Small intestine (tissue), 7 donors: ENCODE results near the gene TMEM145. TPM values are rescaled to one million over a fixed set of nuclear protein-coding genes. Genes with fewer than 3 reads are reported as not detected.

Experiments
- DNase-seq, 2 donors: peaks; one replicate each; pipeline versions ENCODE4 v3.0.0 to v3.0.0-alpha.2; 2013
- FAIRE-seq: peaks from 2 replicates; lab custom pipeline; 2012; peaks lifted over from hg19 to GRCh38; lab: Jason Lieb, UNC
- H3K27ac ChIP-seq, 3 donors: one replicate each; pipeline ENCODE4 v1.5.1; 2013; ENCODE audit warnings: low read length in 2 of 3, mild to moderate bottlenecking in 2 of 3, control low read depth in 1 of 3, inconsistent platforms in 1 of 3, low read depth in 1 of 3, moderate library complexity in 1 of 3
- H3K27me3 ChIP-seq, 3 donors: one replicate each; pipeline ENCODE4 v1.6.1; 2013; ENCODE audit warnings: low read length in 3 of 3, inconsistent platforms in 1 of 3; ENCODE audit not compliant: control insufficient read depth in 3 of 3, insufficient read depth in 3 of 3
- H3K36me3 ChIP-seq, 3 donors: one replicate each; pipeline ENCODE4 v1.6.1; 2013; ENCODE audit warnings: low read length in 3 of 3, inconsistent platforms in 1 of 3, low read depth in 1 of 3, mild to moderate bottlenecking in 1 of 3, moderate library complexity in 1 of 3; ENCODE audit not compliant: control insufficient read depth in 3 of 3, insufficient read depth in 2 of 3
- H3K4me1 ChIP-seq, 3 donors: one replicate each; pipeline ENCODE4 v1.6.1; 2013; ENCODE audit warnings: low read length in 2 of 3, inconsistent platforms in 1 of 3, low read depth in 1 of 3, mild to moderate bottlenecking in 1 of 3, moderate library complexity in 1 of 3; ENCODE audit not compliant: control insufficient read depth in 3 of 3, insufficient read depth in 2 of 3
- H3K4me3 ChIP-seq, 3 donors: one replicate each; pipeline ENCODE4 v1.5.1; 2013; ENCODE audit warnings: low read length in 3 of 3, control low read depth in 1 of 3, inconsistent platforms in 1 of 3, low read depth in 1 of 3, mild to moderate bottlenecking in 1 of 3, moderate library complexity in 1 of 3
- H3K9me3 ChIP-seq, 2 donors: one replicate each; pipeline ENCODE4 v1.6.1; 2013; ENCODE audit warnings: low read depth in 1 of 2, low read length in 1 of 2; ENCODE audit not compliant: control insufficient read depth in 2 of 2, insufficient read depth in 1 of 2
- WGBS, 3 donors: extraction: QIAGEN DNeasy Blood & Tissue Kit; methylation state at CpG; one replicate each; pipeline ENCODE4 v1.1.7; 2013; 5-methylcytosine and 5-hydroxymethylcytosine counted together
- polyA plus RNA-seq, 4 donors: library from polyadenylated mRNA; stranded (reverse) in 3 of 4; unstranded in 1 of 4; fragments of 200-250 nt in 3 of 4; fragments of 120-200 nt in 1 of 4; gene quantifications; one replicate each; pipeline versions ENCODE4 v1.2.1 to v1.2.3, GENCODE V29; 2013
- donor health status: healthy with polysubstance abuse.
- donor health status: control.
- donor health status: control.
- donor health status: Bipolar disorder and iron deficiency.
- donor health status: healthy.

TMEM145 gene
- polyA plus RNA-seq, 4 donors, result 0.83 to 1.1 TPM; not detected in 2

DNA sequence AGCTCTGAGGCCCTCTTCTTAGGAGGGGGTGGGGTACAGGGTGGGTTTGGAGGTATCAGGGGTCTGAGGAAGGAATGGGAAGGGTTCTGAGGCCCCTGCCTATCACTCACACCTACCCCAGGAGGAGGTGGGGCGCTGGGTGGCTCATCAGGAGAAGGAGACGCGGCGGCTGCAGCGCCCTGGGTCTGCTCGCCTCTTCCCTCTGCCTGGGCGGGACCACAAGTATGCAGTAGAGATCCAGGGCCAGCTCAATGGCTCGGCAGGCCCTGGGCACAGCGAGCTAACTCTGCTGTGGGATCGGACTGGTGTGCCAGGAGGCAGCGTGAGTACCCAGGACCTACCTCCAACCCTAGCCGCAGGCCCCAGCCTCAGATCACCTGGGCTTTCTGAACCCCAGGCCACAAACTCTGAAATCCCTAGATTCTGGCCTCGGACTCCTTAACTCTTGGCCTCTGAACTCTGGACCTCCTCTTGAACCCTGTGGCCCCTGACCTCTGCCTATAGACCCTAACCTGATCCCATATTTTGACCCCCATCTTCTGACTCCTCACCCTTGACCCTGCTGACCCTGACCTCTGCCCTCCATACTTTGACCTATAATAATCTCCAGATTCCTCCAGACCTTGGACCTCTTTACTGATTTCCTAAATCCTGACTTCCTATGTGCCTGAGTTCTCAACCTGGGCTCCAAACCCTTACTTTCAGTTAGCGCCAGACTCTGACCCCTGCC, 36.4 kb downstream of the TMEM145 start:
- no peaks in the 10 kb centered on the region for H3K9me3 ChIP-seq
- DNase-seq (no peak), FAIRE-seq (no peak)
- H3K4me1 ChIP-seq, result no peaks in the 10 kb centered on the region
- no peak overlapping the region for H3K4me3 ChIP-seq
- H3K36me3 ChIP-seq, result peaks cover 0 to 75% (median 2%) of the 10 kb centered on the region in 3 donors
- no peaks in the 10 kb centered on the region for H3K27me3 ChIP-seq
- H3K27ac ChIP-seq, result no peak overlapping the region
- 94 to 96% (median 95%) methylated on average over 12 to 14 of the region's 14 CpGs for WGBS, 3 donors

DNA sequence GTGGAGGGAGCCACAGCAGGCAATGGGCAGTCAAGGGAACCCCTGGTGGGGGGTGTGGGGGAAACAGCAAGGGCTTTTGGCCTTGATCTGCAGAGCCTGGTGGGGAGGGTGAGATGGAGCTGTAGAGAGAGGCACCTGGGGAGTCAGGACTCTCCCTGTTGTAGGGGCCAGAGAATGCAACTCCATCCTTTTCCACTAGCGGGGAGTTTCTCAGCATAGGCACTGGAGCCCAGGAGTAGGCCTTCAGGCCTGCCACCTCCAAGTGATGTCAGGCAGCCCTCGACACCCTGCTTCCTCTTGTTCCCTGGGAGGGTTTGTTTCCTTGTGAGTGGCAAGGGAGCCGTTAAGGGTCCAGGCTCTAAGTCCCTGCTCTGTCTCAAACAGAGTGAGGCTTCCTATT, 37.3 kb downstream of the TMEM145 start:
- FAIRE-seq (no peak), DNase-seq (no peak)
- peaks cover 0 to 75% (median 0%) of the 10 kb centered on the region in 3 donors for H3K36me3 ChIP-seq

DNA sequence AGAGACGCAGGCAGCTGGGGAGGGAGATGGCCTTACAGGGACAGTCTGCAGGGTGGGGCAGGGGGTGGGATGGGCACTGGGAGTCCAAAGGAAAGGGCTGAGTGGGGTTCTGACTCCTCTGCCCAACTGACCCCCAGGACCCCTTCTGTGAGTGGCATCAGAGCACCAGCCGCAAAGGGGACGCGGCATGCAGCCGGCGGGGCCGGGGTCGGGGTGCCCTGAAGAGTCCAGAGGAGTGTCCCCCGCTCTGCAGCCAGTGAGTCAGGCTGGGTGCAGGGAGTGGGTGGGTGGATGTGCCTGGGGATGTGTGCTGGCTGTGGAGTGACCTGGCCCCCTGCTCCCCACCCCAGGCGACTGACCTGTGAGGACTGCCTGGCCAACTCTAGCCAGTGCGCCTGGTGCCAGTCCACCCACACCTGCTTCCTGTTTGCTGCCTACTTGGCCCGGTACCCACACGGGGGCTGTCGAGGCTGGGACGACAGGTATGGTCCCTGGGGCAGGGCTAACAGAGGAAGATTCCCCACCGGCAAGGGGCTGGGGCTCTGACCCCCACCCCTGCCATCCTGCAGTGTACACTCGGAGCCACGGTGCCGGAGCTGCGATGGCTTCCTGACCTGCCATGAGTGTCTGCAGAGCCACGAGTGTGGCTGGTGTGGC, 38.1 kb downstream of the TMEM145 start:
- no peaks in the 10 kb centered on the region for H3K9me3 ChIP-seq
- peaks cover 0 to 83% (median 0%) of the 10 kb centered on the region in 3 donors for H3K36me3 ChIP-seq
- no peak overlapping the region for H3K27ac ChIP-seq
- WGBS, 3 donors, result 90 to 96% (median 91%) methylated on average over 21 of the region's 21 CpGs
- no peak for FAIRE-seq
- H3K4me1 ChIP-seq, result no peaks in the 10 kb centered on the region
- no peak for DNase-seq
- no peaks in the 10 kb centered on the region for H3K27me3 ChIP-seq
- H3K4me3 ChIP-seq, result no peak overlapping the region

More for the DNA sequence above, 37.3 kb downstream of the TMEM145 start:
- 87 to 93% (median 91%) methylated on average over 3 of the region's 3 CpGs for WGBS, 3 donors
- H3K4me1 ChIP-seq, result no peaks in the 10 kb centered on the region
- no peak overlapping the region for H3K27ac ChIP-seq
- H3K27me3 ChIP-seq, result no peaks in the 10 kb centered on the region
- H3K9me3 ChIP-seq, result no peaks in the 10 kb centered on the region
- no peak overlapping the region for H3K4me3 ChIP-seq

DNA sequence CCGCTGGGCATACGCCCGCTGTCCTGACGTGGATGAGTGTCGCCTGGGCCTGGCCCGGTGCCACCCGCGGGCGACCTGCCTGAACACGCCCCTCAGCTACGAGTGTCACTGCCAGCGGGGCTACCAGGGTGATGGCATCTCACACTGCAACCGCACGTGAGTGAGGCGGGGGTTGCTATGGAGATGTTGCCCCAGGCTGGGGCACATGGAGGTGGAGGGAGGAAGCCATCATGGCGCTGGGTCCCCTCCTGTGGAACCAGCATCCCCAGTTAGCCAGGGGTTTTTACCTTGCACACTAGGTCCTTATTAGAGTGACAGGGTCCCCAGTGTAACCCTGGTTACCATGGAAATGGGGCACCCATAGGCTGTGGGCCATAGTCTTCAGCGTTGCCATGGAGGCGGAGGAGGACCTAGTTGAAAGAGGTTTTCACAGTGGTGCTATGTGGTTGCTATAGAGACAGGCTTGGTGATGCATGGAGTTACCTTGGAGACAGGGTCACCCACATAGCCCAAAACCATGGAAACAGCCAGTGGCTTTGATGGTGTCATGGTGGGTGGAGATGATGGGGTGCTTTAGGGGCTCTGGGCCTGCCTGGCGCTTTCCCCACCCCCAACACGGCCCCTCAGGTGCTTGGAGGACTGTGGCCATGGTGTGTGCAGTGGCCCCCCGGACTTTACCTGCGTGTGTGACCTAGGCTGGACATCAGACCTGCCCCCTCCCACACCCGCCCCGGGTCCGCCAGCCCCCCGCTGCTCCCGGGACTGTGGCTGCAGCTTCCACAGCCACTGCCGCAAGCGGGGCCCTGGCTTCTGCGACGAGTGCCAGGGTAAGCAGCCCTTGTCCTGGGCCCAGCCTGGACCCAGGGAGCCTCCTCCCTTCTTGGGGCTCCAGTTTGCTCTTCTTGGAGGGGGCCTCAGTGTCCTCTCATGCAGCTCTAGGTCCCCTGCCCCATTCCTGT, 39.5 kb downstream of the TMEM145 start:
- Histone ChIP-seq H3K4me1 (no peaks in the 10 kb centered on the region), H3K4me3 (no peak overlapping the region), H3K36me3 (peaks cover 0 to 94% (median 0%) of the 10 kb centered on the region in 3 donors), H3K27ac (no peak overlapping the region), H3K27me3 (no peaks in the 10 kb centered on the region), H3K9me3 (no peaks in the 10 kb centered on the region)
- no peak for FAIRE-seq
- DNase-seq, result no peak
- WGBS, 3 donors, result 82 to 90% (median 89%) methylated on average over 28 to 31 of the region's 31 CpGs

DNA sequence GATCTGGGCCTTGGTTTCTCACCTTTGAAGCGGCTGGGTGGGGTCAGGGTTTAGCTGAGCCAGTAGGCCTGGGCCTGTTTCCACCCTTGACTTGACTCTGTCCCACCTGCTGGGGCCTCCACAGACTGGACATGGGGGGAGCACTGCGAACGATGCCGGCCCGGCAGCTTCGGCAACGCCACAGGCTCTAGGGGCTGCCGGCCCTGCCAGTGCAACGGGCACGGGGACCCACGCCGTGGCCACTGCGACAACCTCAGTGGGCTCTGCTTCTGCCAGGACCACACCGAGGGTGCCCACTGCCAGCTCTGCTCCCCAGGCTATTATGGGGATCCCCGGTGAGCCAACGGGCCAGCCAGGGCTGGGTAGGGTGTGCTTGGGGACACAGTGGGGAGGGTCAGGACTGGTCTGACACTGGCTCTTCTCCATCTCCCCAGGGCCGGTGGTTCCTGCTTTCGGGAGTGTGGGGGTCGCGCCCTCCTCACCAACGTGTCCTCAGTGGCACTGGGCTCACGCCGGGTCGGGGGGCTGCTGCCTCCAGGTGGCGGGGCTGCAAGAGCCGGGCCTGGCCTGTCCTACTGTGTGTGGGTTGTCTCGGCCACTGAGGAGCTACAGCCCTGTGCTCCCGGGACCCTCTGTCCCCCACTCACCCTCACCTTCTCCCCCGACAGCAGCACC, 40.4 kb downstream of the TMEM145 start:
- Histone ChIP-seq H3K9me3 (no peaks in the 10 kb centered on the region), H3K36me3 (peaks cover 0 to 96% (median 0%) of the 10 kb centered on the region in 3 donors), H3K4me3 (no peak overlapping the region), H3K27ac (no peak overlapping the region), H3K4me1 (no peaks in the 10 kb centered on the region), H3K27me3 (no peaks in the 10 kb centered on the region)
- 94 to 97% (median 95%) methylated on average over 23 to 29 of the region's 29 CpGs for WGBS, 3 donors
- DNase-seq (no peak), FAIRE-seq (no peak)

DNA sequence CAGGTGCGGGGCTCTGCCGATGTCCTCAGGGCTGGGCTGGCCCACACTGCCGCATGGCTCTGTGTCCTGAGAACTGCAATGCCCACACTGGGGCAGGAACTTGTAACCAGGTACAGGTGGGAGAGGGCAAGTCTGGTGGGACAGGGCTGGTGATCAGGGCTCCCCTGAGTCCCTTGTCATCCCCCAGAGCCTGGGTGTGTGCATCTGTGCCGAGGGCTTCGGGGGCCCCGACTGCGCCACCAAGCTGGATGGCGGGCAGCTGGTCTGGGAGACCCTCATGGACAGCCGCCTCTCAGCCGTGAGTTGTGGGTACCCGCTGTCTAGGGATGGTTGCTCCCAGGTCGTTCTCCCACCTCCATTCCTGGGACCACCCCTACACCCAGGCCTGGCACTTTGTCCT, 42.8 kb downstream of the TMEM145 start:
- no peaks in the 10 kb centered on the region for H3K27me3 ChIP-seq
- H3K4me3 ChIP-seq, result no peak overlapping the region
- H3K27ac ChIP-seq, result no peak overlapping the region
- FAIRE-seq (no peak), DNase-seq (no peak)
- 92 to 98% (median 95%) methylated on average over 12 of the region's 12 CpGs for WGBS, 3 donors
- H3K4me1 ChIP-seq, result no peaks in the 10 kb centered on the region
- H3K9me3 ChIP-seq, result no peaks in the 10 kb centered on the region
- peaks cover 0 to 90% (median 0%) of the 10 kb centered on the region in 3 donors for H3K36me3 ChIP-seq

DNA sequence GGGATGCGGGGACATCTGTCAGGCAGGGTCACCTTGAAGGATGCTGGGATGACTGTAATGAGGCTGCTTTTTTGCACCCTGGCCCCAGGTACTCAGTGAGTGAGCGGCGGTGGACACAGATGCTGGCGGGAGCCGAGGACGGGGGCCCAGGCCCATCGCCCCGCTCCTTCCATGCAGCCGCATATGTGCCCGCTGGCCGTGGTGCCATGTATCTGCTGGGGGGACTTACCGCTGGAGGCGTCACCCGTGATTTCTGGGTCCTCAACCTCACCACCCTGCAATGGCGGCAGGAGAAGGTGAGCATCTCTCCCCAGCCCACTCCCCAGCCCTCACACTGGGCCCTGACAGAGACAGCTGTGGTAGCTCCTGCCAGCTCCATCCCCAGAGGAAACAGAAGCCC, 43.6 kb downstream of the TMEM145 start:
- no peak for FAIRE-seq
- WGBS, 3 donors, result 96 to 99% (median 96%) methylated on average over 15 of the region's 15 CpGs
- no peaks in the 10 kb centered on the region for H3K4me1 ChIP-seq
- H3K9me3 ChIP-seq, result no peaks in the 10 kb centered on the region
- peaks cover 0 to 88% (median 0%) of the 10 kb centered on the region in 3 donors for H3K36me3 ChIP-seq
- no peak for DNase-seq
- no peak overlapping the region for H3K27ac ChIP-seq
- no peaks in the 10 kb centered on the region for H3K27me3 ChIP-seq
- H3K4me3 ChIP-seq, result no peak overlapping the region
